GM19452 (cell line): Measurements from ENCODE around the gene KLK14.

Source experiments
- ATAC-seq: cut with Tn5 transposase; IDR thresholded peaks from one replicate; pipeline ENCODE4 v1.9.1; 2021; ENCODE audit not compliant: unreplicated experiment

The KLK14 gene

DNA sequence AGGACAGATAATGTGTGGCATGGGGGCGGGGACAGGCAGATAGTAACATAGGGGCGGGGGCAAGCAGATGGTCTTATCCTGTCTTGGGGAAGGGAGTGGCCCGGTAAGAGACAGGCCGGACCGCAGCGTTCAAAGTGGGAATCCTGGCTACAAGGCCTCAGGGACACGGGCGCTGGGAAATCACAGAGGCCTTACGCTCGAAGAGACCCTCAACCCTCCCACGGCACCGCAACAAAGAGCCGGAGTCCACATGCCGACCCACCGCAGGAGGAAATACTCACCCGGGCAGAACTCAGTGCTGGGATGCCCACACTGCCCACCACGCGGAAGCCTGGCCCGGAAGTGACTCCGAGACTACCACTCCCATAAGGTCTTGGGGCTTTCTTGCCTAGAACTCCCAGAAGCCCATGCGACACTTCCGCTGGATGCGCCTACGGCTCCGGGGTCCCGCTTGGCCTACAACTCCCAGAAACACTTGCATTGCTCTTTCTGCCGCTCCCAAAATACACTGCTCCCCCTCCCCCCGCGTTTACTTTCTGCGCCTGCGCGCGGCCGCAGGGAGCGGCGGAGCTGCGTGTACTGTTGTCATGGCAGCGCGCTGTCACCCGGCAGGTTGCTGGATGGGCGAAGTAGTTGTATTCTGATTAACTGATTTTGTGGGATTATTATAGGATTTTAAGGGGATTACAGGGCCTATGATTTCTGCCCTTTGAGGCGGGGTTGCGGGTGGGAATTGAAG, 25.5 kb upstream of the KLK14 start, which contains the start of gene CTU1:
TSS of gene CTU1 (minus strand) at position 344 of the 739 bp plus-strand sequence. CDS start 3,840 bp downstream, outside the sequence.
- ATAC-seq: peak; percentile 95

- ATAC-seq: no peak
These were observed 24.8 kb upstream of the KLK14 start for GRCh38 chr19:51107406-51108065.

DNA sequence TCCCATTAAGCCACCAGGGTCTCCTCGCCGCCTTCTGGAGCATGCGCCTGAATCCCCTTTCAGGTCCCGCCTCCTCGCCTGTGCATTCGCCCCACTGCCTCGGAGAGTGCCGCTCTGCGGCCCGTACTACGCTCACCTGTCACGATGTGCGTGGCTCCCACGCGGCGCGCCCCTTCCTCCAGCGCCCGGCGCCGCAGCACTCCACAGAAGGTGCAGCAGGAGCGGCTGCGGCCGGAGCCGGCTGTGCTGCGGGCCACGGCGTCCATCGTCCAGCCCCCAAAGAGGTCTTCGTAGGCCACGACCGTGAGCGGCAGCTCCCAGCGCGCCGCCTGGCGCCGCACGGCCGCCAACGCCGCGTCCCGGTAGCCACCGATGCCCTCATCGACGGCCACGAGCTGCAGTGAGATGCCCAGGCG, 21.2 kb upstream of the KLK14 start:
- ATAC-seq: no peak

DNA sequence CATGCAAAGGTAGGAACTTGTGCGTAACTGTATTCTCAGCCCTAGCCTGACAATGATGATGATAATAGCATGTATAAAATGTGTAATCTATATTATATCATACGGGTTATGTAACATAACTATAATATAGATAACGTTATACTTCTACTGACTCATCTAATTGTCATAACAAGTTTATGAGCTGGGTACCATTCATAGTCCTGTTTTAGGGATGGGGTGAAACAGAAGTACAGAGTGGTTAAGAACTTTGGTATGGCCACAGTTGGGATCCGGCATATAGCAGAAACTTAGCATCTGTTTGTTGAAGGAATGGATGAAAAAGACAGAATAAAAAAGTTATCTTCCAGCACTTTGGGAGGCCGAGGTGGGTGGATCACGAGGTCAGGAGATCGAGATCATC, 20.3 kb upstream of the KLK14 start:
- no peak for ATAC-seq

- ATAC-seq: no peak
These were observed 18.6 kb upstream of the KLK14 start for GRCh38 chr19:51101171-51101865.

GRCh38 chr19:51100601-51101000, 17.9 kb upstream of the KLK14 start:
- ATAC-seq: no peak

DNA sequence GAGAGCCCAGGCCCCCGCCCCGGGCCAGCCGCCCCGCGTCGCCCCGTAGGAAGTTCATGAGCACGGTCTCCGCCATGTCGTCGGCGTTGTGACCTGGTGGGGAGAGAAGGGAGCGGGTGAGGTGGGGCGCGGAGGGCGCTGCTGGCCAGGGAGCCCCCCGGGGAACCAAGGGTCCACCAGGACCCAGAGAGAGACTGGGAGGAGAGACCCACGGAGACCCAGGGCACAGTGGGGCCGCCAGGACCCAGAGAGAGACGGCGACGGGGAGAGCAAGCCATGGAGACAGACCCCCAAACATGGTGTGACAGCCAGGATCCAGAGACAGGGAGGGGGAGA, 16.3 kb upstream of the KLK14 start:
- no peak for ATAC-seq

GRCh38 chr19:51098365-51099046, 15.8 kb upstream of the KLK14 start:
- no peak for ATAC-seq

- no peak for ATAC-seq
These were observed 15.1 kb upstream of the KLK14 start for GRCh38 chr19:51097796-51098195.

- ATAC-seq: no peak
These were observed 14.6 kb upstream of the KLK14 start for GRCh38 chr19:51097166-51097738.

DNA sequence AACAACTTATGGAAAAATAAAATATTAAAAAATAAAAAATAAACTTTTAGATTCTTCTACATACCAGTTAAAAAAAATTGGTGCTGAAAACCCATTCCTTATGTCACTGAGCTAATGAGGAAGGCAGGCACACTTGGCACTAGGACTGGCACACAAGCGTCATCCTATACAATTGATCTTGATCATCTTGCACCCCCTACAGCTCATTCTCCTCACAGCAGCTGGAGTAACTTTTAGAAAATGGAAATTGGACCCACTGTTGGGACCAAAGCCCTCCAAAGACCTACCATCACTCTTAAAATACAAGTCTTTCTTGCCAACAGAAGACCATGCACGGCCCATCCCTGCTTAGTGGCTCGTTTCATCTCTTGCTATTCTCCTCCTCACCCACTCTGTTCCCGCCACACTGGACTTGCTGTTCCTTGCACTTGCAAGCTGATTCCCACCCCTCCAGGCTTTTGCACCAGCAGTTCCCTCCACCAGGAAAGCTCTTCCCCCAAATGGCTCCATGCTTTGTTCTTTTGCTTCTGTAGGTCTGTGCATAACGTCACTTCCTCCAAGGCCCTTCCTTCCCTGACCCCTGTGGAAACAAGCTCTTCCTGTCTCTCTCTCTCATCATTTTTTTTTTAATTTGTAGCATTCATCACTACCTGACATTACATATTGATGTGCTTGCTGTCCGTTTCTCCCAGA, 13.9 kb upstream of the KLK14 start:
- no peak for ATAC-seq

GRCh38 chr19:51094696-51095279, 12.1 kb upstream of the KLK14 start:
- no peak for ATAC-seq

- no peak for ATAC-seq
These were observed 11.0 kb upstream of the KLK14 start for GRCh38 chr19:51093510-51094345.

DNA sequence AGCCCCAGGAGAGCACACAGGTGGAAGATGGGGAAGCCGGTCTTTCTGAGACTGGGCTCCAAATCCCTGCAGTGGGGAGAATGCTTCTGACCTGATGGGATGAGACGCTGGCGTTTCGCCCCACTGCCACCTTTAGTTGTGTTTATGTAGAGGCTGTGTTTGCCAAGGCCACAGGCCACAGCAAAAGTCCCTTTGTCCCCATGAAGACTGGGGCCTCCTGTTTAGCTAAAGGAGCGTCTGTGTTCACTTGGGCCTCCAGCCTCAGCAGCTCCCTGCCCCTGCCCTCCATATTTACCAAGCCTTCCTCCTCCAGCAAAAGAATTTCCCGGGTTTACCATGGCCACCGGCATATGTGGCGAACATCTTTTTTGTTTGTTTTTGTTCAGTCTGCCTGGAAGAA, 10.4 kb upstream of the KLK14 start:
- no peak for ATAC-seq

GRCh38 chr19:51091895-51092873, 9.5 kb upstream of the KLK14 start:
- no peak for ATAC-seq

DNA sequence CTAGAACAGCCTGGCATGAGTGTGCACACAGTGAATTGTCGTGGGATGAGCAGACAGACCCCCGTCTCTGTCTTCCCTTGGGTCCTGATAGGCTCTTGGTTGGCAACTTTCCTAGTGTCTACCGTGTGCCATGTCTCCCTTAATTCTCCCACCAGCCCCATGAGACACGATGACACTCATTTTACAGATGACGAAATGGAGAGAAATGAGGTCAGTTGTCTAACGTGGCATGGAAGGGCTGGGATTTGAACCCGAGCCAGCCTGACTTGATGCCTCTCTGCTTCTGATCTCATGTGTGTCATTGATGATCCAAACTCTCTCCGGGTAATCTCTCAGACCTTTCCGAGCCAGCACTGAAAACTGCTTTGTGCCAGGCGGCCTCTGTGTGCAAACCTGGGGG, 8.4 kb upstream of the KLK14 start:
- ATAC-seq: no peak

GRCh38 chr19:51090471-51090870, 7.8 kb upstream of the KLK14 start:
- ATAC-seq: no peak

DNA sequence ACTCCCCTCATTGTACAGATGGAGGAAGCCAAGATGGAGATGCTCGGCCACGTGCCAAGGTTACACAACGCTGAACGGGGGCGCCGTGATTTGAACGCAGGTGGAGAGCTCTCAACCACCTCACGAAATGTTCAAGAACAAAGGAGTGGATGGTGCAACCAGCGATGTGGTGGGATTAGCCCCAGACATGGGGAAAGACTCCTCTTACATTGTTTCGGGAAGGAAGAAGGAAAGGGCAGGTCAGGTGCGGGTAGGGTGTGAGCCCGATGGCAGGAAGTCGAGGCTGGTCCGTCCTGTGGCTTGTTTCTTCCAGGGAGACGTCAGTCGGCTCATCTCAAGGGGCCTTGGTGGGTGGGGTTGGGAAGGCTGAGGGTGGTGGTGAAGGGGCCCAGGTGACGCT, 7.1 kb upstream of the KLK14 start:
- ATAC-seq: no peak
